Activated naive CD4-positive, alpha-beta T cell treated with anti-CD3 and anti-CD28 coated beads, Interleukin-2, amount 50 U/mL, for 24 hours (primary cell): ENCODE results near the gene NOVA2.

Experiments used
- H3K27ac Mint-ChIP-seq: one replicate; pipeline ENCODE4 v1.8.0; 2021; ENCODE audit warnings: mild to moderate bottlenecking, mixed read lengths
- H3K27me3 Mint-ChIP-seq: one replicate; pipeline ENCODE4 v1.8.0; 2021; ENCODE audit warnings: mixed read lengths
- H3K36me3 Mint-ChIP-seq: one replicate; pipeline ENCODE4 v1.8.0; 2021; ENCODE audit warnings: mixed read lengths
- H3K4me1 Mint-ChIP-seq: one replicate; pipeline ENCODE4 v1.8.0; 2021; ENCODE audit warnings: mixed read lengths
- H3K4me3 Mint-ChIP-seq: one replicate; pipeline ENCODE4 v1.8.0; 2021; ENCODE audit warnings: mild to moderate bottlenecking, mixed read lengths
- H3K9me3 Mint-ChIP-seq: one replicate; pipeline ENCODE4 v1.8.0; 2021; ENCODE audit warnings: mixed read lengths

NOVA2 gene

DNA sequence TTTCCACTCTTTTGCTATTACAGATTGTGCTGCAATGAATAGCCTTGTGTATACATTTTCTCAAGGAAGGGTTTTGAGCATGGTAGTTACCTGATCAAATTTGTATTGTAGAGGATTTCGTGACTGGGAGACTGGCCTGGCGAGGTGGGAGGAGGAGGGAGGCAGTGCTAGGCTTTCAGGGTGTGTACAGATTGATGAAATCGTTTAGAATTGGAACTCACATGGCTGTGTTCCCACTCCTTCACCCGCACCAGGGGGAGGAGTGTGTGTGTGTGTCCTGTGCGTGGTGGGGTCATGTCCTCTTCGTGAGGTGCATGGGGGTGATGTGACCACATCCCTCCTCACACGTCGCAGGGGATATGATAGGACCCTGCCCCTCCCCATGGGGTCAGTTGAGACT, 40.9 kb upstream of the NOVA2 start:
- H3K27me3 Mint-ChIP-seq: peaks cover 10% of the 10 kb centered on the region
- peak overlapping the region; percentile 60 for H3K4me3 Mint-ChIP-seq
- H3K36me3 Mint-ChIP-seq: no peaks in the 10 kb centered on the region
- H3K9me3 Mint-ChIP-seq: no peaks in the 10 kb centered on the region
- peaks cover 21% of the 10 kb centered on the region for H3K4me1 Mint-ChIP-seq
- no peak overlapping the region for H3K27ac Mint-ChIP-seq

DNA sequence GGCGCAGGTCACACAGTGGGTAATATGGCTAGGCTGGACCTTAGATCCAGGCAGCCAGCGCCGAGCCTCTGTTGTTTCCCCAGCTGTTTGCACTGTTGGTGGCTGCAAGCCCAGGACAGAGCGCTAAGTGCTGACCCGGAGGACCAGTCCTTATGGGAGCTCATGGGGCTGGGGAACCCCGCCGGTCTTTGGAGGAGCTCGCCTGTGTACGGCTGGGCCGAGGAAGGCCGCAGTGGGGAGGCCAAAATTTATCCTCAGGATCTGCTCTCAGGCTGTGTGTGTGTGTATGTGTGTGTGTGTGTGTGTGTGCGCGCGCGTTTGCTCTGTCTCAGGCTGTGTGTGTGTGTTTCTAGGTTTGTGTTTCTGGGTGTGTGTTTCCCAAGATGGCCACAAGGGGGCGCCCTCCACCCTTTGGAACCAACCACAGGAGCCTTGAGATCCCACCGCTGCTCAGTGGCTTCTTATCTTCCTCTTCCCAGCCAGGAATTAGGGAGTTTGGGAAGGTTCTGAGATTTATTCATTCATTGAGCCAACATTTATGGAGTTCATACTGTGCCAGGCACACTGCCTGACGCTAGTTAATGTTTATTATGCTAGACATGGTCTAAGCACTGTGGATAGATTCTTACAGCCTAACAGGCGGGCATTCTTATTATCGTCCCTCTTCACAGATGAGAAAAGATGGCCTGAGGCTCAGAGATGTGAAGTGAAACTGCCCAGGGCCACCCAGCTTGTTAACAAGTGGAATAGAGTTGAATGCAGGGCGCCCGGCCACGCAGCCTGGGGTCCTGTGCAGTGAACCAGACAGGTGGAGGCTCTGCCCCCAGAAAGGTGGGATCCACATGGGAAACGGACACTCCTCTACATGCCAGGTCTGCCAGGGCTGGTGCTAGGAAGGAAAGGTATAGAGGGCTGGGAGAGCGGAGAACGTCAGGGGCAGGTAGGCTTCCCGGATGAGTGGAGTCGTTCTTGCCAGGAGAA, 36.2 kb upstream of the NOVA2 start:
- Mint-ChIP-seq H3K9me3 (no peaks in the 10 kb centered on the region), H3K27me3 (peaks cover 5% of the 10 kb centered on the region), H3K4me1 (peaks cover 6% of the 10 kb centered on the region), H3K4me3 (no peak overlapping the region), H3K27ac (no peak overlapping the region), H3K36me3 (peaks cover 3% of the 10 kb centered on the region)

DNA sequence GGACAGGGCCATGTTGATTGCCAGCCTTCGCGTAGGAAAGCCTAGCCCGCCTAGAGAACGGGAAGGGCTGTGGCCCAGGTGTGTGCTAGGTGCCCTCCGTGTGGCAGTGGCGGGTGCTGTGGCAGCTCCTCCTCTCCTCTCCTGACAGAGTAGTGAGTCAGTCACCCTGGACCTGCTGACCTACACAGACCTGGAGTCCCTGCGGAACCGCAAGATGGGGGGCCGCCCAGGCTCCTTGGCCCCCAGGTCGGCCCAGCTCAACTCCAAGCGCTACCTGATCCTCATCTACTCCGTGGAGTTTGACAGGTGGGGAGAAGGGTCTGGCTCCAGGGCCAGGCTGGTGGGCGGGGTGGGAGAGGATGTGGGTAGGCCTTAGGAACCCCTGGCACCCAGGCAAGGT, 32.7 kb upstream of the NOVA2 start:
- Mint-ChIP-seq H3K4me1 (peaks cover 1% of the 10 kb centered on the region), H3K36me3 (peaks cover 3% of the 10 kb centered on the region), H3K27ac (no peak overlapping the region), H3K27me3 (no peaks in the 10 kb centered on the region), H3K9me3 (no peaks in the 10 kb centered on the region), H3K4me3 (no peak overlapping the region)

DNA sequence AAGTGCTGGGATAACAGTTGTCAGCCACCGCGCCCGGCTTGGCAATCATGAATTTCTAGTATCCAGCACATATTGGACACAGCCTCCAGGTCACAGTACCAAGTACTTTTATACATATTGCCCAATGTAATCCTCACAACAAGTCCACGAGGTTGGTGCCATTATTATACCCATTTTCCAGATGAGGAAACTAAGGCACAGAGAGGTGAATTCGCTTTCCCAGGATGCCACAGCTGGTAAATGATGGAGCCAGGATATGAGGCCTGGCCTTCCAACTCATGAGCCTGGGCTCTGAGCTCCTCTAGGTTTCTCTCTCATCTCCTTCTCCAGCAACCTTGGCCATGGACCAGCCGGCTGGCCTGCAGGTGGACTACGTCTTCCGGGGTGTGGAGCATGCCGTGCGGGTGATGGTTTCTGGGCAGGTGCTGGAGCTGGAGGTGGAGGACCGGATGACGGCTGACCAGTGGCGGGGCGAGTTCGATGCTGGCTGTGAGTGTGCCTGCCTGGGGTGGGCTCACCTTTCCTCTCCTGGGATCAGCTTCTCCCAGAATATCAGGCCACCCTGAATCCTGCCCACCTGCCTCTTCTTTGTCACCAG, 29.1 kb upstream of the NOVA2 start:
- Mint-ChIP-seq H3K27ac (no peak overlapping the region), H3K9me3 (no peaks in the 10 kb centered on the region), H3K4me1 (peaks cover 29% of the 10 kb centered on the region), H3K27me3 (no peaks in the 10 kb centered on the region), H3K36me3 (peaks cover 7% of the 10 kb centered on the region), H3K4me3 (no peak overlapping the region)

- Mint-ChIP-seq H3K27me3 (no peaks in the 10 kb centered on the region), H3K27ac (peak overlapping the region; percentile 14), H3K4me3 (peak overlapping the region; percentile 51), H3K36me3 (peaks cover 11% of the 10 kb centered on the region), H3K4me1 (peaks cover 42% of the 10 kb centered on the region), H3K9me3 (no peaks in the 10 kb centered on the region)
Observed at GRCh38 chr19:46000491-46001246, 27.0 kb upstream of the NOVA2 start.

DNA sequence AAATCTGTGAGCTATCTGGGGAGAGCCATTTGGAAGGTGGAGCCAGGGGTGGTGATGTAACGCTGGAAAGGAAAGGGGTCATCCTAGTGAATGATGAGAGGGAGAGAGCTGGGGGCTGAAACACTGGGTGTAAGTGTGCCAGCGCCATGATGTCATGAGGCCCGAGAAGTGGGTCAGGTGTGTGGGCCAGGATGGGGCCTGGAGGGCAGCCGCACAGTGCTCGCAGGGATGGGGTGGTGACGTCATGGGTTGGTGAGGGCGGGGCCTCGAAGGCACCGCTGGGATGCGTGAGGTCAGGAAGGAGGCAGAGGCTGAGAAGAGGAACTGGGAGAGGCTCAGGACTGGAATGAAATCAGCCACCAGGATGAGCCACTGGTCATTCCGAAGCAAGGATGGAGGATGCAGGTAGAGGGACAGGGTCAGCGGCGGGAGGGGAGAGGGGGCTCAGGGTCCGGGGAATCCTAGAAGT, 26.0 kb upstream of the NOVA2 start:
- Mint-ChIP-seq H3K4me1 (peaks cover 42% of the 10 kb centered on the region), H3K27ac (no peak overlapping the region), H3K9me3 (no peaks in the 10 kb centered on the region), H3K4me3 (peak overlapping the region; percentile 58), H3K36me3 (peaks cover 11% of the 10 kb centered on the region), H3K27me3 (no peaks in the 10 kb centered on the region)

GRCh38 chr19:45998834-45999233, 25.2 kb upstream of the NOVA2 start:
- peaks cover 42% of the 10 kb centered on the region for H3K4me1 Mint-ChIP-seq
- H3K9me3 Mint-ChIP-seq: no peaks in the 10 kb centered on the region
- no peaks in the 10 kb centered on the region for H3K27me3 Mint-ChIP-seq
- H3K27ac Mint-ChIP-seq: no peak overlapping the region
- H3K36me3 Mint-ChIP-seq: peaks cover 11% of the 10 kb centered on the region
- H3K4me3 Mint-ChIP-seq: no peak overlapping the region

DNA sequence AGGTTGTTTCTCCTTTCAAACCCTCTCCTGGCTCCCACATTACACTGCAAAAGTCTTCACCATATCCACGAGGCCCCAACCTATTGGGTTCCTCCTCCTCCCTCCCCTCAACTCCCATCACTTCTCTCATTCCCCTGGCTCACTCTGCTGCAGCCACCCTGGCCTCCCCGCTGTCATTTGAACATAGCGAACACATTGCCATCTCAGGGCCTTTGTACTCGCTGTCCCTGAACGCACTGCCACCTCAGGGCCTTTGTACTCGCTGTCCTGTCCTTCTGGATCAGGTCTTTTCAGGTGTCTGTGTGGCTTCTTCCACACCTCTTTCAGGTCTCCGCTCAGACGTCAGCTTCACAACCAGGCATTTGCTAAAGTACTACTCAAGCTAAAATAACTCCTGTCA, 23.3 kb upstream of the NOVA2 start:
- no peaks in the 10 kb centered on the region for H3K27me3 Mint-ChIP-seq
- H3K4me3 Mint-ChIP-seq: no peak overlapping the region
- H3K9me3 Mint-ChIP-seq: no peaks in the 10 kb centered on the region
- H3K27ac Mint-ChIP-seq: no peak overlapping the region
- peaks cover 11% of the 10 kb centered on the region for H3K36me3 Mint-ChIP-seq
- H3K4me1 Mint-ChIP-seq: peaks cover 42% of the 10 kb centered on the region

- Mint-ChIP-seq H3K36me3 (peaks cover 11% of the 10 kb centered on the region), H3K4me1 (peaks cover 37% of the 10 kb centered on the region), H3K9me3 (no peaks in the 10 kb centered on the region), H3K27me3 (peaks cover 1% of the 10 kb centered on the region), H3K27ac (no peak overlapping the region), H3K4me3 (no peak overlapping the region)
Observed at GRCh38 chr19:45995715-45996385, 22.2 kb upstream of the NOVA2 start.

DNA sequence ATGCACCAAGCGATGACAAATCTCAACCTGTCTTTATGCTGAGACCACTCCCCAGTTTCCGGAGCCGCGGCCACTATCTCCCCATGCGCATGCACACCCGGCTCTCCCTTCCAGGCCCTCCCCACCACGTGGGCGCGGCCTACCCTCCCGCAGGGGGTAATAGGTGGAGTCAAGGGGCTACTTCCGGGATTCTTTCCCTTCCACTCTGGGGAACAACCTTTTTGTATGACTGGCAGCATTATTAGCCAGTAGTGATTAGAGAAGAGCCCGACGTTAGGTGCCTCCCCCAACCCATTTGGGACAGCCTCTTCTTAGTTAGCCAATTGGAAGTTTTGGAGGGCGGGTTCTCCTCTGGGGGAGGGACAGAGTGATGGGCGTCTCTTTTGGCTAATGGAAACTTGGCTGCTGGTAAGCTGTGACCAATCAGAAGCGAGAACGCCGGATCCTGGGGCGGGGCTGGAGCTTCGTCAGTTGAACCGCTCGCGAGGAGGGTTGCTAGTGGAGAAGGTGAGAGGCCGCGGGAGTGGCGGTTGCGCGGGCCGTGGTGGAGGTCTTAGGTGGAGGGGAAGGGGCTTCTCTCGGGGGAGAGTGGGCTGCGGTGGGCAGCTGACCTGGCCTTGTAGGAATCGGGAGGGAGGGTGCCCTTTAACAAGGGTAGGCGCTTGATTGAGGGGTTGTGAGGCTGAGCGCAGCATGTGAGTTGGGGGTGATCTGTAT, 21.5 kb upstream of the NOVA2 start, which contains the start of gene CCDC61:
TSS of gene CCDC61 (plus strand) at position 470 of the 717 bp plus-strand sequence. CDS start 7,552 bp downstream, outside the sequence.
- Mint-ChIP-seq H3K4me3 (no peak within 1 kb of the TSS), H3K4me1 (peaks cover 30% of the 10 kb centered on the region), H3K9me3 (no peaks in the 10 kb centered on the region)

DNA sequence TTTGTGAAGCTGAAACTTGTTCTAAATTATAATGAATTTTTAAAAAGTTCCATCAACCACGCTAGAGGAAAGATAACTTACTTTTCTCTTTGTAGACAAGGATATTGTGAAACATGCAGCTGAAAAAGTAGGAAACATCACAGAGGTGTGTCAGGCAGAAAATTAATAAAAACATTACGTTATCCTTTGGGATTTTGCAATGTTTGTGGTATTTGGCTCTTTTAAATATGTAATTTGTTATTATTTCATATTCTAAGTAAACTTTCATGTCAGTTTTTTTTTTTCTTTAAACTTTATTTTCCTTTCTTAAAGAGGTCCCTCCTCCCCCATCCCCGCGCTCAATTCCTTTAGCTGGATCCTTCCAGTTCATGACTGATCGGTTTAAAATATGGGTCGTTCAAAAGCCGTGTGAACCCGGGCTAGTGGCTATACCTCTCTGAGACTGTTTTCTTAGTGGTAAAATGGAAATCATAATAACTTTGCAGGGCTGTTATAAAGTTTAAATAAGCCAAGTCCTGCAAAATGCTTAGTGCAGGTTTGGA, 20.9 kb upstream of the NOVA2 start:
- H3K4me3 Mint-ChIP-seq: no peak overlapping the region
- H3K27ac Mint-ChIP-seq: no peak overlapping the region
- peaks cover 24% of the 10 kb centered on the region for H3K4me1 Mint-ChIP-seq
- H3K9me3 Mint-ChIP-seq: no peaks in the 10 kb centered on the region
- H3K27me3 Mint-ChIP-seq: peaks cover 7% of the 10 kb centered on the region
- H3K36me3 Mint-ChIP-seq: peaks cover 11% of the 10 kb centered on the region

More for the DNA sequence above, 21.5 kb upstream of the NOVA2 start, which contains the start of gene CCDC61:
- peaks cover 11% of the 10 kb centered on the region for H3K36me3 Mint-ChIP-seq
- H3K27me3 Mint-ChIP-seq: peaks cover 5% of the 10 kb centered on the region
- H3K27ac Mint-ChIP-seq: no peak within 1 kb of the TSS

GRCh38 chr19:45990113-45990728, 16.6 kb upstream of the NOVA2 start:
- Mint-ChIP-seq H3K4me1 (no peaks in the 10 kb centered on the region), H3K27me3 (peaks cover 11% of the 10 kb centered on the region), H3K9me3 (no peaks in the 10 kb centered on the region), H3K4me3 (no peak overlapping the region), H3K27ac (no peak overlapping the region), H3K36me3 (no peaks in the 10 kb centered on the region)

DNA sequence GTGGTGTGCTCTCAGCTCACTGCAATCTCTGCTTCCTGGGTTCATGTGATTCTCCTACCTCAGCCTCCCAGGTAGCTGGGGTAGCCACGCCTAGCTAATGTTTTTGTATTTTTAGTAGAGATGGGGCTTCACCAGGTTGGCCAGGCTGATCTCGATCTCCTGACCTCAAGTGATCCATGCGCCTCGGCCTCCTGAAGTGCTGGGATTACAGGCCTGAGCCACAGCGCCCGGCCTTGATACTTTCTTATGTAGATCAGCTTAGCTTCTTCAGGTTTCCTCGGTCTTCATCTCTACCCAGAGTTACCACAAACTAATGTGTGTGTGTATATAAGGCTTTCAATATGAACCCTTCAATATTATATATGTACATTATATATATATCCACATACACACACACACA, 11.7 kb upstream of the NOVA2 start:
- no peaks in the 10 kb centered on the region for H3K4me1 Mint-ChIP-seq
- no peak overlapping the region for H3K27ac Mint-ChIP-seq
- no peaks in the 10 kb centered on the region for H3K9me3 Mint-ChIP-seq
- H3K36me3 Mint-ChIP-seq: no peaks in the 10 kb centered on the region
- no peak overlapping the region for H3K4me3 Mint-ChIP-seq
- H3K27me3 Mint-ChIP-seq: peaks cover 11% of the 10 kb centered on the region

DNA sequence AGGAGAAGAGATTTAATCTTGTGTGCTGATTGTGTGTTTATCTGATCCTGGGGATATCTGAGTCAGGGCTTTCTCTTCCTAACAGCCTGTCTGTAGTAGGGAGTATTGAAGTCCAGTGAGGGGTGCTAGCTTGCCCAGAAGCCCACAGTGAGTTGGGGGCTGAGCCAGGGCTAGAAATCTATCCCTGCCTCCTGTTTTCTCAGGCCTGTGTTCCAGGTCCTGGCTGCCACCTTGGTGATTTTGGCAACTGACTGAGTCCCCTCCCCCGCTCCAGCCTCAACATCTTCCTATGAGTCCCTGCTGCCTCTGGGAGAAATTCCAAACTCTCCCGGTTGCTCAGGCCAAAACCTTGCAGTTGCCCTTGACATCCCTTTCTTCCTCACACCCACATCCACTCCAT, 7.7 kb upstream of the NOVA2 start:
- Mint-ChIP-seq H3K4me1 (no peaks in the 10 kb centered on the region), H3K9me3 (no peaks in the 10 kb centered on the region), H3K4me3 (no peak overlapping the region), H3K27me3 (peaks cover 7% of the 10 kb centered on the region), H3K27ac (no peak overlapping the region), H3K36me3 (no peaks in the 10 kb centered on the region)
